HL-60 (cell line): Measurements from ENCODE around the gene DRC7.

ENCODE experiments used
- DNase-seq, 2 experiments: peaks; one replicate each; pipeline ENCODE4 v3.0.0-alpha.2; 2010 to 2020; ENCODE audit warnings: low read depth in 1 of 2, low spot score in 1 of 2
- H3K27ac ChIP-seq: fragments of 250-450 bp; sonication (Bioruptor Pico); replicated peaks from 2 replicates; pipeline ENCODE4 v1.5.1; 2020; ENCODE audit warnings: mild to moderate bottlenecking, moderate library complexity
- H3K27me3 ChIP-seq: fragments of 250-450 bp; sonication (Bioruptor Pico); 2 replicates; pipeline ENCODE4 v1.5.1; 2021; ENCODE audit warnings: mild to moderate bottlenecking, moderate library complexity; ENCODE audit not compliant: insufficient read depth, poor library complexity, severe bottlenecking
- H3K4me3 ChIP-seq: replicated peaks from 2 replicates; pipeline ENCODE4 v1.5.1; 2011; ENCODE audit warnings: mild to moderate bottlenecking, control low read depth, low read length; ENCODE audit not compliant: insufficient read depth
- GABPA ChIP-seq: IDR thresholded peaks from 2 replicates; pipeline ENCODE4 v1.6.1; 2012; ENCODE audit warnings: low read depth
- POLR2AphosphoS5 ChIP-seq: IDR thresholded peaks from 2 replicates; pipeline ENCODE4 v1.6.1; 2012; ENCODE audit warnings: low read depth
- SPI1 ChIP-seq: IDR thresholded peaks from 2 replicates; pipeline ENCODE4 v1.6.1; 2012; ENCODE audit warnings: low read depth, mild to moderate bottlenecking, borderline replicate concordance
- TF ChIP-seq, protein P1 (sequence below): IDR thresholded peaks from one replicate; pipeline ENCODE4 v1.5.1; 2011; ENCODE audit warnings: low read length, control low read depth, inconsistent platforms; ENCODE audit not compliant: insufficient read depth
- TF ChIP-seq, protein P2 (sequence below): IDR thresholded peaks from 2 replicates; pipeline ENCODE4 v1.6.1; 2012; ENCODE audit warnings: low read depth; ENCODE audit not compliant: insufficient replicate concordance

Gene DRC7

DNA sequence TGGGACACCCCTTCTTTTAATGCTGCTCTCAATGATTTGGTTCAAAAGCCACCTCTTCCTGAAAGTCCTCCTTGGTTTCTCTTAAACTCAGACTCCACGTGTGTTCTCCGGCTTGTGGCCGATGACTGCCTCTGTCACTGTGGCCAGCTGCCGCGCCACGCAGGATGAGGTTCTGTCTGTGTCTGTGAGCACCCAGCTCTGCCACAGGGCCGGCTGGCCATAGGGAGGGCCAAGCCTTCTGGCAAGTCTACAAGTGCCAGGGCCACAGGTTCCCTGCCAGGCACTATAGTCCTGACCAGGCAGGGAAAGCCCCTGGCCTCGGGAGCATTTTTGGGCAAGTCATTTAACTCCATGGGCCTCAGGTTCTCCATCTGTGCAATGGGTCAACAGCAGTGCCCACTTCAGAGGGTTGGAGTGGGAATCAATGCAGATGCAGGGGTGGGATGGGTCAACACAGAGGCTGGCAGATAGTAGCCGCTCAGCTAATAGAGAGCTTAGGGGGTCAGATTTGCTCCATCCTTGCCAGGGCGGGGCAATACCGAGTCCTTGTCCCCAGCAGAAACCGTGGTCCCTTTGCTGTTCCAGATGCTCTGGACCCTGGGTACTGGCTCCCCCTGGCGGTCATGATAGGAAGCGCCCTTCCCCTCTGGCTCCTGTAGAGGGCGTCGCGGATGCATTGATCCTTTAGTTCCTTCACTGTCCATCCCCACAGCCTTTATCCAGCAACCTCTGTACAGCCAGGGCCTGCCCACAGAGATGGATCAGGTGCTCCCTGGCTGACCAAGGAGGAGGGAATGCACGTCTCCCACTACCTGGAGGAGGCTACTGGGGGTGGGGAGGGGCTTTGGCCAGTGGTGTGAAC lies 45.8 kb upstream of the DRC7 start:
- TF ChIP-seq, protein P1, sequence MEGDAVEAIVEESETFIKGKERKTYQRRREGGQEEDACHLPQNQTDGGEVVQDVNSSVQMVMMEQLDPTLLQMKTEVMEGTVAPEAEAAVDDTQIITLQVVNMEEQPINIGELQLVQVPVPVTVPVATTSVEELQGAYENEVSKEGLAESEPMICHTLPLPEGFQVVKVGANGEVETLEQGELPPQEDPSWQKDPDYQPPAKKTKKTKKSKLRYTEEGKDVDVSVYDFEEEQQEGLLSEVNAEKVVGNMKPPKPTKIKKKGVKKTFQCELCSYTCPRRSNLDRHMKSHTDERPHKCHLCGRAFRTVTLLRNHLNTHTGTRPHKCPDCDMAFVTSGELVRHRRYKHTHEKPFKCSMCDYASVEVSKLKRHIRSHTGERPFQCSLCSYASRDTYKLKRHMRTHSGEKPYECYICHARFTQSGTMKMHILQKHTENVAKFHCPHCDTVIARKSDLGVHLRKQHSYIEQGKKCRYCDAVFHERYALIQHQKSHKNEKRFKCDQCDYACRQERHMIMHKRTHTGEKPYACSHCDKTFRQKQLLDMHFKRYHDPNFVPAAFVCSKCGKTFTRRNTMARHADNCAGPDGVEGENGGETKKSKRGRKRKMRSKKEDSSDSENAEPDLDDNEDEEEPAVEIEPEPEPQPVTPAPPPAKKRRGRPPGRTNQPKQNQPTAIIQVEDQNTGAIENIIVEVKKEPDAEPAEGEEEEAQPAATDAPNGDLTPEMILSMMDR, result peak; percentile 100
- TF ChIP-seq GABPA, result no peak
- H3K4me3 ChIP-seq, result no peak overlapping the region
- H3K27me3 ChIP-seq, result no peaks in the 10 kb centered on the region
- DNase-seq, result peak; percentile 65 to 83
- H3K27ac ChIP-seq, result no peak overlapping the region

DNA sequence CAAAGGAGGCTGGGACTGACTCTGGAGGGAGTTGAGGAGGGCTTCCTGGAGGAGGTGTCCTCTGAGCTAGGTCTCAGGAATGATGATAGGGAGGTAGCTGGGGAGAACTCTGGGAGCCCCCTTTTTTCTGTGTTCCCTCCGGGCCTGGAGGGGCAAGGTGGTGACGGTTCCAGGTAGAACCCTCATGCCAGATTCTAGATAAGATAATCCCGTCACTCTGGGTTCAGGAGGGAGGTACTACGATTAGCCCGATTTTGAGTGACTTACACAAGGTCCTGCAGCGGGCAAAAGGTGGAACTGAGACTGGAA lies 45.2 kb upstream of the DRC7 start:
- no peak for TF ChIP-seq POLR2AphosphoS5
- TF ChIP-seq, protein P1, result no peak
- no peak for TF ChIP-seq GABPA
- no peak for TF ChIP-seq SPI1
- TF ChIP-seq, protein P2, sequence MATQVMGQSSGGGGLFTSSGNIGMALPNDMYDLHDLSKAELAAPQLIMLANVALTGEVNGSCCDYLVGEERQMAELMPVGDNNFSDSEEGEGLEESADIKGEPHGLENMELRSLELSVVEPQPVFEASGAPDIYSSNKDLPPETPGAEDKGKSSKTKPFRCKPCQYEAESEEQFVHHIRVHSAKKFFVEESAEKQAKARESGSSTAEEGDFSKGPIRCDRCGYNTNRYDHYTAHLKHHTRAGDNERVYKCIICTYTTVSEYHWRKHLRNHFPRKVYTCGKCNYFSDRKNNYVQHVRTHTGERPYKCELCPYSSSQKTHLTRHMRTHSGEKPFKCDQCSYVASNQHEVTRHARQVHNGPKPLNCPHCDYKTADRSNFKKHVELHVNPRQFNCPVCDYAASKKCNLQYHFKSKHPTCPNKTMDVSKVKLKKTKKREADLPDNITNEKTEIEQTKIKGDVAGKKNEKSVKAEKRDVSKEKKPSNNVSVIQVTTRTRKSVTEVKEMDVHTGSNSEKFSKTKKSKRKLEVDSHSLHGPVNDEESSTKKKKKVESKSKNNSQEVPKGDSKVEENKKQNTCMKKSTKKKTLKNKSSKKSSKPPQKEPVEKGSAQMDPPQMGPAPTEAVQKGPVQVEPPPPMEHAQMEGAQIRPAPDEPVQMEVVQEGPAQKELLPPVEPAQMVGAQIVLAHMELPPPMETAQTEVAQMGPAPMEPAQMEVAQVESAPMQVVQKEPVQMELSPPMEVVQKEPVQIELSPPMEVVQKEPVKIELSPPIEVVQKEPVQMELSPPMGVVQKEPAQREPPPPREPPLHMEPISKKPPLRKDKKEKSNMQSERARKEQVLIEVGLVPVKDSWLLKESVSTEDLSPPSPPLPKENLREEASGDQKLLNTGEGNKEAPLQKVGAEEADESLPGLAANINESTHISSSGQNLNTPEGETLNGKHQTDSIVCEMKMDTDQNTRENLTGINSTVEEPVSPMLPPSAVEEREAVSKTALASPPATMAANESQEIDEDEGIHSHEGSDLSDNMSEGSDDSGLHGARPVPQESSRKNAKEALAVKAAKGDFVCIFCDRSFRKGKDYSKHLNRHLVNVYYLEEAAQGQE, result no peak

DNA sequence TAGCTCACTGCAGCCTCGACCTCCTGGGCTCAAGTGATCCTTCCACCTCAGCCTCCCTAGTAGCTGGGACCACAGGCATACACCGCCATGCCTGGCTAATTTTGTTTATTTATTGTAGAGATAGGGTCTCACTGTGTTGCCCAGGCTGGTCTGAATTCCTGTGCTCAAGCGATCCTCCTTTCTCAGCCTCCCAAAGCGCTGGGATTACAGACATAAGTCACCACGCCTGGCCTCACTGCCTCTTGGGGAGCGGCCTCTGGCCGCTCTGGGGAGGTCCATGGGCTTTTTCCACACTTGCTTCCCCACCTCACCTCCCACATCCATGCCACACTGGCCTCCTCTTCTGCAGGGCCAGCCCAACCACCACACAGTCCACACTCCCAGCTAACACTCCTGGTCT lies 44.8 kb upstream of the DRC7 start:
- TF ChIP-seq, protein P2, result no peak
- TF ChIP-seq, protein P1, result no peak
- no peak for TF ChIP-seq POLR2AphosphoS5
- TF ChIP-seq SPI1, result no peak
- TF ChIP-seq GABPA, result no peak
- Histone ChIP-seq H3K4me3 (no peak overlapping the region), H3K27me3 (no peaks in the 10 kb centered on the region), H3K27ac (no peak overlapping the region)
- DNase-seq, result no peak

More for the DNA sequence above, 45.2 kb upstream of the DRC7 start:
- Histone ChIP-seq H3K4me3 (no peak overlapping the region), H3K27me3 (no peaks in the 10 kb centered on the region), H3K27ac (no peak overlapping the region)
- no peak for DNase-seq
